GM04503 (cell line): ENCODE data around the gene CDH1.
"Not testable (repeated sequence)": the region's sequence is repeated elsewhere in the genome, so short reads cannot be mapped to it uniquely, and the experiment has no call there.

Experiments used
- DNase-seq: peaks from one replicate; pipeline ENCODE4 v3.0.0-alpha.2; 2012; ENCODE audit warnings: low read depth

The CDH1 gene

DNA sequence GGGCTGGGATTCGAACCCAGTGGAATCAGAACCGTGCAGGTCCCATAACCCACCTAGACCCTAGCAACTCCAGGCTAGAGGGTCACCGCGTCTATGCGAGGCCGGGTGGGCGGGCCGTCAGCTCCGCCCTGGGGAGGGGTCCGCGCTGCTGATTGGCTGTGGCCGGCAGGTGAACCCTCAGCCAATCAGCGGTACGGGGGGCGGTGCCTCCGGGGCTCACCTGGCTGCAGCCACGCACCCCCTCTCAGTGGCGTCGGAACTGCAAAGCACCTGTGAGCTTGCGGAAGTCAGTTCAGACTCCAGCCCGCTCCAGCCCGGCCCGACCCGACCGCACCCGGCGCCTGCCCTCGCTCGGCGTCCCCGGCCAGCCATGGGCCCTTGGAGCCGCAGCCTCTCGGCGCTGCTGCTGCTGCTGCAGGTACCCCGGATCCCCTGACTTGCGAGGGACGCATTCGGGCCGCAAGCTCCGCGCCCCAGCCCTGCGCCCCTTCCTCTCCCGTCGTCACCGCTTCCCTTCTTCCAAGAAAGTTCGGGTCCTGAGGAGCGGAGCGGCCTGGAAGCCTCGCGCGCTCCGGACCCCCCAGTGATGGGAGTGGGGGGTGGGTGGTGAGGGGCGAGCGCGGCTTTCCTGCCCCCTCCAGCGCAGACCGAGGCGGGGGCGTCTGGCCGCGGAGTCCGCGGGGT is at the start of gene CDH1:
TSS of gene CDH1 (plus strand) at position 247 of the 684 bp plus-strand sequence. CDS start at position 371, 124 bp downstream.
- DNase-seq = no peak

DNA sequence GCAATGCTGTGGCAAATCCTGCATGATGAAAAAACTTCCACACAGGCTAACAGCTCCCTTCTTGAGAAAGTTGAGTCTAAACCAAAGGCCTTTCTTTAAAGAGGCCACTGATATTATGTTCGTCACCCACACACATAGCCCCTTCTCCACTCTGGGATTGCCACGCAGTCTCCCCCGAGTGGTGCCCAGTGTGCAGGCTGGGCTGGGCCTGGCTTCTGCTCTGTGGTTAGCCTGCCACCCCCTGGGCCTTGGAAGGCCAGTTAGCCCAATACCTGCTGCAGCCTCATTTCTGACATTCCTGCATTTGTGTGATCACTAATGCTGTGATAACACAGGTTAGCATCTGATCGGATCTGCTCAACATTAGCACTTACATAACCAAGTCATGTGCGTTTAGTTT is 47.2 kb upstream of the CDH1 start:
- DNase-seq = no peak

- no peak for DNase-seq
Observed at GRCh38 chr16:68695575-68695974, 41.5 kb upstream of the CDH1 start.

DNA sequence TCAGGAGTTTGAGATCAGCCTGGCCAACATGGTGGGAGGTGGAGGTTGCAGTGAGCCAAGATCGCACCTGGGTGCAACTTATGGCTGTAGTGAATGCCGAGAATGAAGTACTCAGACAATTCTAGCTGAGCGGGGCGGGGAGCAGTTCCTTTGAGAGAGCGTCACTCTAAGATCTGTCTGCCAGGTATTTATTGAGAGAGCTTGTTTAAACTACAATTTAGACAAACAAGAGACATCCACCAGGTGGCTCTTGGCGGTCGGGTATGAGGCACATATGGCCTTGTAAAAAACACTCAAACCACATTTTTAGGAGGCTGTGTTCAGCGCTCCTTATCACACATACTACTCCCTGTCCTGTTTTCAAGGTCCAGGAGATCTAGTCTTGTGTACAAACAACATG is 40.6 kb upstream of the CDH1 start:
- DNase-seq = no peak

GRCh38 chr16:68698091-68698490 is 39.0 kb upstream of the CDH1 start:
- DNase-seq = no peak

- peak; percentile 14 for DNase-seq
Observed at GRCh38 chr16:68700120-68700519, 37.0 kb upstream of the CDH1 start.

GRCh38 chr16:68700831-68701230 is 36.3 kb upstream of the CDH1 start:
- DNase-seq = no peak

GRCh38 chr16:68704232-68704867 is 32.7 kb upstream of the CDH1 start:
- peak; percentile 12 for DNase-seq

DNA sequence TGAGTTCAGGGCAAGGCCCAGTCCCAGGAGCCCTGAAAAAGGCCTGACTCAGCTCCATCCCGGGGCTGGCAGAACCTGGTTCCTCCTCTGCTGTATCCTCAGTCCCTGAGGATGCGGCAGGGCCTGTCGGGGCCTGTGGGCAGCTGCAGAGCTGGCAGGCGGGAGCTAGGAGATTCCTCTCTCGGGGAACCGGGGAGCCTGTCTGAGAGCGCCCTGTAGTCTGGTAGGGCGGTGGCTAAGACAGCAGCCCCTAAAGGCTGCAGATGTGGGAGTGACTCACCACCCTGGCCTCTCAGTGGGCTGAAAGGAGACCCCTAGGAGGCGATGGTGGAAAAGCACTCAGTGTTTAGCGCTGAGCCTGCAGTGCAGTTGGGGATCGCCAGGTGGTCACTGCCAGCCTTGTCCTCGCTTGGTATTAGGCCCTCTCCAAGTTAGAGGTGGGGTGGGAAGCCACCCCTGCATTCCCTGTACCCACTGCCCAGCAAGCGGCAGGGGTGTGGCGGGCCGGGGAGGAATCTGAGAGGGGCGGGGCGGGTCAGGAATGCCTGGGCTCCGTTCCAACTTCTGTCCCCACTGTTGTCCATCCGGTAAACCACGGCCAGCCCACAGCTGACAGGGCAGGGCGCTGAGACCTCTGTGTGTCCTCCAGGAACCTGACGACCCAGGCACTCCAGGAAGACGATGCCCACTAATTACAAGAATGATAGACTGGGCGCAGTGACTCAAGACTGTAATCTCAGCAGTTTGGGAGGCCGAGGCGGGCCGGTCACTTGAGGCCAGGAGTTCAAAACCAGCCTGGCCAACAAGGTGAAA is 29.5 kb upstream of the CDH1 start:
- DNase-seq = no peak

DNA sequence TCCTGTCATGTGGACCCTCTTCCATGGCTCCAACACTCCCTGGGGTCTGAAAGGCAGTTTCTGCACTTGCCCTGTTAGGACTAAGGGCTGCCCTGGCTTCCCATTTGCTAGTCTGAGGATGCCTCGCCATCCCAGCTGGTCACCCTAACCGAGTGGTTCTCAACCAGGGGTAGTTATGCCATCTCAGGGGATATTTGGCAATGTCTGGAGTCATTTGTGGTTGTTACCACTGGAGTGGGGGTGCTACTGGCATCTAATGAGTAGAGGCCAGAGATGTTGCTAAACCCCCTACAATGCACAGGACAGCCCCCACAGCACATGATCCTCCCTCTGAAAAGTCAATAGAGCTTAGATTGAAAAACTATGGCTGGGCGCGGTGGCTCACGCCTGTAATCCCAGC is 26.9 kb upstream of the CDH1 start:
- DNase-seq = no peak

GRCh38 chr16:68711421-68712139 is 25.5 kb upstream of the CDH1 start:
- DNase-seq = no peak

DNA sequence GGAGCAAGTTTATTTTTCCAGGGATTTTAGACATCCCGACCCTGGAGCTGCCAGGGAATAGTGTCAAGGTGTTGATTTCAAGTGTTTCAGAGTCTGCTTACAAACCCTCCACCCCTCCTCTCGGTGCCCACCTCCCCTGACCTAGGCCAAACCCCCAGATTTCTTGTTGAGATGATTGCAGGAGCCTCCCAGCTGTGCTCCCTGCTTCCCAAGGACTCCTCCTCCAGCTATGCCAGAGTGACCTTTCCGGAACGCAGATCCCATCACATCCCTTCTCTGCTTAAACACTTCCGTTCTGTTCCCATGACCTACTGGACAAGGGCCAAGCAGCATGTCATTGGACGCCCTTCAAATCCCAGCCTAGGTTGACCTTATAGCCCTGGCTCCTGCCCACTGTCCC is 23.7 kb upstream of the CDH1 start:
- no peak for DNase-seq

GRCh38 chr16:68715471-68715870 is 21.6 kb upstream of the CDH1 start:
- no peak for DNase-seq

DNA sequence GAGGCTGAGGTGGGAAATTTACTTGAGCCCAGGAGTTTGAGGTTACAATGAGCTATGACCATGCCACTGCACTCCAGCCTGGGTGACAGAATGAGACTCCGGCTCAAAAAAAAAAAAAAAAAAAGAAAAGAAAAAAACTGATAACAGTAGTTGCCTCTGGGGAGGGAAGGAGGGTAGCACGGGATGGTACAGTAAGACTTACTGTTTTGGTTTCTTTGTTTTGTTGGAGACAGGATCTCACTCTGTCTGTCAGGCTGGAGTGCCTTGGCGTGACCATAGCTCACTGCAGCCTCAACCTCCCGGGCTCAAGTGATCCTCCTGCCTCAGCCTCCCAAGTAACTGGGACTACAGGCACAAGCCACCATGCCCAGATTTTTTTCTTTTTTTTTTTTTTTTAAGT is 20.6 kb upstream of the CDH1 start:
- DNase-seq = not testable (repeated sequence)

GRCh38 chr16:68717684-68718083 is 19.4 kb upstream of the CDH1 start:
- DNase-seq = no peak

DNA sequence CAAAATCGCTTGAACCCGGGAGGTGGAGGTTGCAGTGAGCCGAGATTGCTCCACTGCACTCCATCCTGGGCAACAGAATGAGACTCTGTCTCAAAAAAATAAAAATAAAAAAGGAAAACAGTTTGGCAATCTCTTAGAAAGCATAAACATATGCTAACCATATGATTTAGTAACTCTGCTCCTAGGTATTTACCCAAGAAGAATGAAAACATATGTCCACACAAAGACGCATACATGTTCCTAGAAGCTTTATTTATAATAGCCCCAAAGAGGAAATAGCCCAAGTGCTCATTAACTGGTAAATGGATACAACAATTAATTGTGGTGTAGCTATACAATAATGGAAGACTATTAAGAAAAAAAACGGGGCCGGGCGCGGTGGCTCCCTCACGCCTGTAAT is 18.5 kb upstream of the CDH1 start:
- DNase-seq = no peak

GRCh38 chr16:68719993-68720489 is 17.1 kb upstream of the CDH1 start:
- no peak for DNase-seq

DNA sequence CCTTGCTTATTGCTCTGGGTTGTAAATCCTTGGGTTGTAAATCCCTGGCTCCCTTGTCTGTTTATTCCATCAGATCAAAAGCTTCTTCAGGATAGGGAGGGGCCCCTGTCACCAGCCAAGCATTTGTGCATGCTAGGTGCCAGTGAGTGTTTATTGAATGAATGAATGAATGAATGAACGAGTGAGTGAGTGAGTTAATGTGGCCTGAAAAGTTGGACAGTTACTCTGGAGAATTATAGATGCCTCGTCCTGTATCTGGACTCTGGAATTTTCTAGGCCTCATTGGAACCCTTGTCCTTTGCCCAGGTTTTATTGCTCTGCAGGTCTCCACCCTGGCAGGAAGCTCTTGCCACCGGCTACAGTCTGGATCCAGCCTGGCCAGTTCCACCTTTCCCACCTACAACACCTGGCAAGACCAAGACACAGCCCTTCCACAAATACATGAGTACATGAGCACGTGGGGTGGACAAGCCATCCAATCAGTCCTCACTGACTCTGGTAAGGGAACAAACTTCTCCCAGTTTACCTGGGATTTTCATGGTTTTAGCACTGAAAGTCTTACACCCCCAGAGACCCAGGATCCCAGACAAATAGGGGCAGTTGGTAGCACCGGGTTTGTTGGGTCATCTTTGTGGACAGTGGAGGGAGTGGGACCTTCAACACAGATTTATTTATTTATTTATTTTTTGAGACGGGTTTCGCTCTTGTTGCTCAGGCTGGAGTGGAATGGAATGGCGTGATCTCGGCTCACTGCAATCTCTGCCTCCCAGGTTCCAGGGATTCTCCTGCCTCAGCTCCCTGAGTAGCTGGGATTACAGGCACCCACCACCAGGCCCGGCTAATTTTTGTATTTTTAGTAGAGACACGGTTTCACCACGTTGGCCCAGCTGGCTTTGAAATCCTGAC is 14.7 kb upstream of the CDH1 start:
- no peak for DNase-seq

DNA sequence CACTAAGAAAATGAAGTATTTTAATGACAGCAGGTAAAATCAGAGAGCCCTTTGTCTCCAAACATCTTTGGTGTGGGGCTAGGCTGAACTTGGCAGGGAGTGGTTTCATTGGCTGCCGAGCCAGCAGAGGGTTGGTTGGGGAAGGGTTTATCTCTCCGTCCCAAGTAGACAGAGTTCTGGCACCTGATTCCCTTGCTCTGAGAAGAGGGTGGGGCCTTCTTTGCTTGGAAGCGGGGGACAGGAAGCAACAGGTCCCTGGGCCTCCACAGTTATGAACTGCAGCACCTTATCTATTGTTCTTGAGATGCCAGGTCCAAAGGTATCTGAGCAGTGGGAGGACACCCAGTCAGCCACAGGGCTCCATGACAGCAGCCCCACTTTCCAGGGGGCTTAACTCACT is 12.3 kb upstream of the CDH1 start:
- no peak for DNase-seq

GRCh38 chr16:68728523-68728922 is 8.6 kb upstream of the CDH1 start:
- DNase-seq = no peak

DNA sequence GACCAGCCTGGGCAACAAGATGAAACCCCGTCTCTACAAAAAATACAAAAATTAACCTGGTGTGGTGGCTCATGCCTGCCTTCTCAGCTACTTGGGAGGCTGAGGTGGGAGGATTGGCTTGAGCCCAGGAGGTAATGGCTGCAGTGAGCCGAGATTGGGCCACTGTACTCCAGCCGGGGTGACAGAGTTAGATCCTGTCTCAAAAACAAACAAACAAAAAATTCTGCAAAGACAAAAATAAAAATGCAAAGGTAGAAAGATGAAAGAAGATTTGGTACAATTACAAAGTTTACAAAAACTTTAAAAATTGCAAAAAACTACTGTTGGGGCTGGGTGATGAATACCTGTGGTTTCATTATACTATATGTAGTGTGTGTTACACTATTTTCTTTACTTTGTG is 5.5 kb upstream of the CDH1 start:
- no peak for DNase-seq
